Jurkat, Clone E6-1 (cell line): ENCODE results near the gene ECI2.
"Not testable (repeated sequence)": the region's sequence is repeated elsewhere in the genome, so short reads cannot be mapped to it uniquely, and the experiment has no call there.

ENCODE experiments used
- DNase-seq: peaks from one replicate; pipeline ENCODE4 v3.0.0-alpha.2; 2011; ENCODE audit warnings: low read depth, low spot score
- H3K4me3 ChIP-seq: 2 replicates; pipeline ENCODE4 v1.5.1; 2011; ENCODE audit warnings: mild to moderate bottlenecking, low read length, control low read depth, moderate library complexity

Gene ECI2

DNA sequence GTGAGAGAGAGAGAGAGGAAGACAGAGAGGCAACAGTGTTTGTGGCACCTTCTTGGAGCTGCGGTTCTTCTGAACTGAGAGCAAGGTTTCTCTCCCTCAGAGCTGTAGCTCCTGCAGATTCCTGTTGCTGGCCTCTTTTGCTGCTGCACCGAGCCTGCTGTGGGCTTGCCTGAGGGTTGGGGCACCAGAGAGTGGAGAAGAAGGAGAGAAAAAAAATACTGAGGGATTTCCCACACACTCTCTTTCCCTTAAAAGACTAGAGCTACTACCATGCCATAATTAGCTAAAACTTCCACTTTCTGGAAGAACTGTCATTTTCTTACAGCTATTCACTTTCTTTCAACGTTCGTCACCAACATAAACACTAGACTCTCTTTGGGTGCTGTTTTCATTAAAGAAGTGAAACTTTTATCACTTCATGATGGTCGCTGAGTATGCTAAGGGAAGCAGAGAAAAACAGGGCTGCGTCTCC lies 18.2 kb upstream of the ECI2 start:
- H3K4me3 ChIP-seq, result no peak overlapping the region
- peak; percentile 46 for DNase-seq

DNA sequence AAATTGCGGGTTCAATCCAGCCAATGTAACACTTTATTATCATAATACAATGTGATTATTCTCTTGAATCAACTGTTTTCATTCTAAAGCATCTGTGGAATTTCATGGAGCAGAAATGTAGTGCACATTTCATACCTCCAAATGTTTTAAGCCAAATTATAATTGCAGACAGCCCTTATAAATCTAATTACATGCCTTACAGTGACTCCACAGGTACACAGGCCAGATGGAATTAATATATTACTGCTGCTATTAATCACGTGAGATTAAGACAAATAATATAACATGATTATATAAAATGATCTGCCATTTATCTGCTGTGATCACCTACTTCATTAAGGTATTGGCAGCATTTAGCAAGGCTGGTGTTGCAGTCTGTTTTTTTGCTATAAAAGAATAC lies 9.7 kb upstream of the ECI2 start:
- H3K4me3 ChIP-seq, result no peak overlapping the region
- no peak for DNase-seq

DNA sequence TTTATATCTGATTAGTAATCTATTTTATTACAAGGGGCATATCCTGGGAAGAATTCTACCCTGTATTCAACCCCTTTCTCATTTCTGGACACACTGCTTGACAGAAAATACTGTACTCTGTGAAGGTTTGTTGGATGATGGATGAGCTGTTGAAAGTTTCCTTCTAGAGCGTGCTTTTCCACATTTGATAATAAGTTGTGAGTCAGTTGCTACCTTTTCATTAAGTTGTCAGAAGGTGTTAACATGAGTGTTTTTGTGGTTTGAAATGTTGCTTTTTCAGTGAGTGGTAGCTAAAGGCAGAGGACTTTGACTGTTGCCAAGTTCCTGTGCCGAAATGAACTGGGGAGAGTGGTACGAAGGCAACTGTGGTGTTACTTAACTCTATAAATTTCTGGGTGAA lies 3.9 kb upstream of the ECI2 start:
- no peak for DNase-seq
- no peak overlapping the region for H3K4me3 ChIP-seq

DNA sequence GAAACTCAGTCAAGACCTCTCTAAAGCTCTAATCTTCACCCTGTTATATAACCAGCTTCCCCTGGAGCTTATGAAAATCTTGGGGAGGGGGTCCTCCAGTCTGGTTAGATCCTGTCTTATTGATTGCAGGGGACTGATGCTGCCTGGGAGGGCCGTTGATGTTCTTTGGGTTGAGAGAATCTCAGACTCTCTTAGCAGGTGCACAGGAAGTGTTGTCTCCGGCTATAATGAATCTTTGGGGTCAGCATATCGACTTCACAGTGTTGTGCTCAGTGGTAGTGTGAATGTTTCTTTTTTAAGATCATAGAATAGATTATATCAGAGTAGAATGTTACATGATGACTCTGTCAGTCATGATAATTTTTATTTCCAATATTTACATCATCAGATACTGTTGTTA lies 2.8 kb upstream of the ECI2 start:
- DNase-seq, result peak; percentile 44
- no peak overlapping the region for H3K4me3 ChIP-seq

DNA sequence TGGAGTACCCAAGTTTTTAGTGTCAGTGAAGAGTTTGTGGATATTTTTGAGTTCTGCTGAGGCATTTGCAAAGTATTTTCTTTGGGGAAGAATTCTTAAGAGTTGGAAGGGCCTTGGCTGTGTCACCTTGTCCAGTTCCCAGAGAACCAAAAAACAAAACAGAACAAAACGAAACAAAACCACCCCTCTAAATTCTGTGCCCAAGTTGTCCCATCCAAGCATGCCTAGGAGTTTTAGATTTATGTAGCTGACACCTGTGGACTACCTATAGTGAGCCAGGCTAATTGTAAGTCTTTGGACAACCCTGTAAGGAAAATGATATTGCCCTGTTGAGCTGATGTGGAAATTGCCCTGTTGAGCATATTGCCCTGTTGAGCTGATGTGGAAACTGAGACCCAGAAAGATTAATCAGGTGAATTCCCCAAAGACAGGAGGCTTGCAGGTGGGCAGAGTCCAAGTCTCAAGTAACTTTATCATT lies 1.0 kb upstream of the ECI2 start:
- H3K4me3 ChIP-seq, result peak overlapping the region; percentile 56
- no peak for DNase-seq

DNA sequence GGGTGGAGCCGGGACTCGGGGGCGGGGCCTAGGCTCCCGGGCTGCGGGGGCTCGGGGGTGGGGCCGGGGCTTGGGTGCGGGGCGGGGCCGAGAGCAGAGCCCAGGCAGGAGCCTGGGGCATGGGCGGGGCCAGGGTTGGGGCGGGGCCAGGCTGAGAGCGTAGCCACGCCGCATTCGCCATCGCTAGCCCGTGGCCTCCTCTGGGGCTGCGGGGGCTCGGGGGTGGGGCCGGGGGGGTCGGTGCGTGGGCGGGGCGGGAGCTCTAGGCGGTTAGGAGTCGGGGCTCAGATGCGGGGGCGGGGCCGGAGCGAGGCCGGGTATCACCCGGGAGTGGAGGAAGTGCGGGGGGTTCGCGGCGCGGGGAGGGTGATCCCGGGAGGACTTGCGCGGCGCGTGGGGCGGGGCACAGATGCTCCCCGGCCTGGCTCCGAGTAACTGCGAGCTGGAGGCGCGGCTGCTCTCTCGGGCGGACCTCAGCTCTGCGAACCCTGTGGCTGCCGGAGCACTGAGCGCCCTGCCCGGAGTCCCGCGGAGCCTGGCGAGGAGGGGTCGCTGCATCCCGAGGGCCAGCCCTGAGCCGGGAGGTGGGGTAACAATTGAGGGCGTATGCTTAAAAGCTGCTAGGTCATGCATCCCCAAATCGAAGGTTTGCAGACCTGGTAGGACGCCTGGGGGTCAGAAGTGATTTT lies 434 bp upstream of the ECI2 start:
- H3K4me3 ChIP-seq, result peak overlapping the region; percentile 56
- DNase-seq, result peak; percentile 83

DNA sequence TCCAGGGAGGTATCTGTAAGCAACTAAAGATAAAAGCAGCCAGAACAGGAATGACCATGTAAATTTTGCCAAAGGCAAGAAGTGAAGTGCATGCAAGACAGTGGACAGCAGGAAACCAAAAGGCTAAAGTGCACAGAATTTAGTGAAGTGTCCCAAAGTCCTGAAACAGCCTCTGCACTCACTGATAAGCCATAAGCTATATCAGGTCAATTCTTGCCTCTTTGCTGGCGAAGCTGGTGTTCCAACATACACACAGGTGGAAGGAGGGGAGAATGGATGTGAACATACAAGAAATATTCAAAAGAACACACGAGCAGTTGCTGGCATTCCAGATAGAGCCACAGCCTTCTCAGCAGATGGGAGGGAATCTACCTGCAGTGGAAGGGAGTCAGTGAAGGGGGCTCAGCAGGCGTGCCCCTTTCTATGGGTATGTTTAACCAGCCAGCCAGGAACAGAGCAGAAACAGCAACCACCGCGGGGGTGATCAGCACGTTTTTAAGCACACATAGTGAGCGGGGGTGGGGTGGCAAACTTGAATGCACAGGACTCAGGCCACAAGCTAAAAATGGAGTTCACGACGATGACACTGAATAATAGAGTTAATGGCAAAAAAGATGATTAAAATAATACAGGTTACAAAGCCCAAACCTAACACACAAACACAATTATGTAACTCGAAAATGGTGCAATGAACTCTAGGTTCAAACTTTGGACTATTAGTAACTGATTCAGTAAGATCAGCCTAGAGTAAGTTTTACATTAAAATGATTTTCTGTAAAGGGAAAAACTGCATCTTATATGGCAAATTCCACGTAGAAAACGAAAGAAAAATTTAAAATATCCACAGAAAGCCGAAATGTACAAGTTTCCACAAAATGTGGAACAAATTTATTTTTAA lies 1.2 kb downstream of the ECI2 start:
- DNase-seq, result peak; percentile 54
- H3K4me3 ChIP-seq, result peak overlapping the region; percentile 81

DNA sequence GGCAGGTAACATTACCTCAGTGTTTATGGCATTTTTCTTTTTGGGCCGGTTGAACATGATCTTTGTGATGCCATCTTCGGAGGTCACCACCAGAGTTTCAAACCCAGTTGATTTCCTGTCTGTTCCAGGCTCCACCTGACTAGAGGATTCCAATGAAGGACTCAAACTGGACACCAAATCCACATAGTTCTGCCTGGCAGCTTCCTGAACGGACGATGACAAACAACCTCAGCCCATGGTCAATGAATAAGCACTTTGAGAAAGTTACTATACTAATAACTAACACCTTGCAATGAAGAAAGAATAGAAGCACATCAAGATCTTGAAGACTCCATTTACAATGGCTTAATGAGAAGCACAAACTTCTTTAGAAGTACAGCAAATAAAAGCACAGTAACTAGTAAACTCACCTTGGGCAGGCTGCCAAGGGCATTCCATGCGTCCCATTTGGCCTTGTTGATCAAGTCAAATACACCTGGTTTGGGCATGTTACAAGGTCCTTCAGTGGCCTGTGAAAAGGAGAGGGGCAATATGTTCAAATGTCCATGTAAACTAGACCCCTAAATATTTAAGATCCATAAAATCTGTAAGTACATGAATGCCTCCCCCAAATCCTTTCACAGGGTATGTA lies 4.9 kb downstream of the ECI2 start:
- no peak for DNase-seq
- no peak overlapping the region for H3K4me3 ChIP-seq

DNA sequence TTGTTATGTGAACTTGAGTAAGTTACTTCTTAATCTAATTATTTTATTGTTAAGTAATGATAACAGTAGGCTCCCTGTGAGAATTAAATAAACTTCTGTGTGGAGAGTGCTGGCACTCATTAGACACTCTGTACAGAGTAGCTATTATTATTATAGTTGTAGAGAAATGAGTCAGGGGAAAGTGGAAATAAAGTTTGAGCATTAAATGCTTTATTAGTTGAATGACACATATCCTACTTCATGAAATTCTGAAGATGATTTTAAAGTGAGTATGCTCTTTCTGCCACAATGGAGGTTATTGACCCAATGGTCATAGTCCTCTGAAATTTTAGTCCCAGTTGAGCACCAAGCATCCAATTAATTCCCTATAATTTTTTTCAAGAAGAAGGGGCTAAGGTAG lies 5.9 kb downstream of the ECI2 start:
- H3K4me3 ChIP-seq, result no peak overlapping the region
- DNase-seq, result no peak

DNA sequence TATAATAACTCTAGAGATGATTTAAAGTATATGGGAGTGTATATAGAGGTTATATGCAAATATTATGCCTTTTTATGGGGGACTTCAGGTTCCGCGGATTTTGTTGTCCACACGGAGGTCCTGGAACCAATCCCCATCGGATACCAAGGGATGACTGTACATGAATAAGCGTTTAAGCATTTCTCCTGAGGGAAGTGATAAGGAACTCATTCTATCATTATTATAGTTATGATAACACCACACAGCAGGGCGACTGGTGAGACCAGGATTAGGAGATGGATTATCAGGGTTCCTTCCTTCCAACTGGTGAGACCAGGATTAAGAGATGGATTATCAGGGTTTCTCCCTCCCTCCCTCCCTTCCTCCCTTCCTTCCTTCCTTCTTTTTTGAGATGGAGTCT lies 6.6 kb downstream of the ECI2 start:
- DNase-seq, result no peak
- no peak overlapping the region for H3K4me3 ChIP-seq

DNA sequence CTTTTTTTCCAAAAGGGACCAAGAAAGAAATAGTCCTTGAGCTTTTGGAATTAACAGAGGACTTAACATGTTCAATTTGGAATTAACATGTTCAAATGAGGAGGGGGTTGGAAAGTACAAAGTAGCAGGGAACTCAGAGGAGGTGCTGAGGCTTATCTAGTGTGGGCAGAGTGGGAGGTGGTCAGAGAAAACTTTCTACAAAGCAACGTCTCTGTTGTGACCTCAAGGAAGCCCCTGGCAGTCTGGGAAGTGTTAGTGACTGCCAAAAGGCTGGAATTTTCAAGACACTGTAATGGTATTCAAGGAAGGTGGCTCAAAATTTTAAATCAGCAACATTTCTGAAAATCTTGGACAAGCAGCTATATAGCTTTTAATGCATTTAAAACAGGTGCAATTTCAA lies 7.3 kb downstream of the ECI2 start:
- no peak overlapping the region for H3K4me3 ChIP-seq
- DNase-seq, result no peak

DNA sequence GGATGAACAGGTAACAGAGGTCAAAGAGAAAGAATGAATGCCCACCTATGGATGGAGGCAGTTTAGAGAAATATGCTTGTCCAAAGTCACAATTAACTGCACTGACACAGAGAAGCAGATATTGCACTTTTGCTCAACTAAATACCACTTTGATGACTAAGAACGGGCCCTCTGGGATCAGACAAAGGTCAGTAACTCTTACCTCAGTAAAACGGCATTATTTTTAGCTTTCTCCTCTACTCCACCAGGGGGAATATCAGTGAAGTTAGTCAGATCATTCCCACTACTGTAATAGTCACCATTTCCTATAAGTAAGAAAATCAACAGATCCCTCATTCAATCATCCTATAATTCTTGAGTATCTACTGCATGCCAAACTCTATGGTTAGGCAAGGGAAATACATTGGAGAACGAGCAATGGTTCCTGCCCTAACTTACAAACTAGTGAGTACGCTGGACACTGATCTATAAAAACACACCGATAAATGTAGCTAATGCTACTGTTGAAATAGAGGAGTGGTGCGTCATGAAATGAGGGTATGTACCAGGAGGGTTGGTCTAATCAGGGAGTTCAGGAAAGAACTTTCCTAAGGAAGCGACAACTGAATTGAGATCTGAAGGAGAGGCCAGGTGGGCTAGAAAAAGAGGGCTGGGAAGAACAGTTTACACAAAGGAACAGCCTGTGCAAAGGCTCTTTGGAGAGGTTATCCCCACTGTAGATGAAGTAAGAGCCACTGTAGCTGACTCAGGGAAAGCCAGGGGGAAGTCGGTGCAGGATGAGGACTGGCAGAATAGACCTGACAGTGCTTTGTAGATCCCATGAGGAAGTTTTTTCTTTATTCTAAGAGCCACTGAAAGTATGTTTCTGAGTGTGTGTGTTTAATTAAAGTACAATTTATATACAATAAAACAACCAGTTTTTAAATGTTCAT lies 9.2 kb downstream of the ECI2 start:
- no peak overlapping the region for H3K4me3 ChIP-seq
- no peak for DNase-seq

DNA sequence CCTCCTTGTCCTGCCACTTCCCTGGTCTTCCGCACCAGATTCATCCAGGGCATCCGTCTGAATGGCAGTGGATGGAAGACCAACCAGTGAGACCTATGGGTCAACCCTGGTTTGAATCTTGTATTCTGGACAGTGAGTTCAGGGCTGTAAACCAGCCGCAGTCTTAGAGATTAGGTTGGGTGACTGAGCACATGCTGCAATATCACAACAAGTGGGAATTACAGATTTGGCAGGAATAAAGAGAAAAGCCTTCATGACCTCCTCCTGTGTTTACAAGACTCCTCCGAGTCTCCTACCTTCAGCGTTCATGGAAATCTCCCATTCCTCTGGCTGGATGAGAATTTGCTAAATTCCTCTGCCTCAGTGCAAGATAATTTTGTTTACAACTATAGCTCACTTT lies 9.9 kb downstream of the ECI2 start:
- no peak for DNase-seq
- H3K4me3 ChIP-seq, result no peak overlapping the region

DNA sequence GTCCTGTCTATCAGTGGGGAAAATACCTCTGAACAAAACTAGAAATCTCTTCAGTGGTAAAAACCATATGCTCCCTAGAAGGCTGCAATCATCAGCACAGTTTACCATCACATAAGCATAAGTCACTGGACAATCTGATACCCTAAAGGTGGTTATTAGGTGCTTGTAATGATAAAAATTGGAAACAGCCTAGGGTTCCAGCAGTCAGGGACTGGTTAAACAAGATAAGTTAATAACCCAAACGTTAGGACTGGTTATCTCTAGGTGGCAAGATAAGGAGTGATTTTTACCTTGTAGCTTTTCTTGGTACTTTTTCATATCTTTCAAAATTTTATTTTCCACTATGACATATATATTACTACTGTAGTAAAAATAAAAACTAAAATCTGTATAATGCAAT lies 11.0 kb downstream of the ECI2 start:
- no peak for DNase-seq

DNA sequence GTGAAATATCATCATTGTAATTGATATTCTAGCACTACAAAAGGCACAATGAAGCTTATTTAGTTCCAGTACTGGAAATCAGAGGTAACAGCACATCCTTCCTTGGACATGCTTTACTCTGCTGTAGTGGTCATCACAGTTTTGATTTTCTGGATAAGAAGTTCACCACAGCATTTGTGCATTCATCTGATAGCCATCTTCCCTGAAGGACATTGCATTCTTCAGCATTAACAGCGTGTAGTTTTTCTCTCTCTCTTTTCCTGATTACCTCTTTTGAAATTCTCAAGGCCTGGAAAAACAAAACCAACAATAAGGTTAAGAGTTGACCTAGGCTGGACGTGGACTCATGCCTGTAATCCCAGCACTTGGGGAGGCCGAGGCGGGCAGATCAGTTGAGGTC lies 19.6 kb downstream of the ECI2 start:
- no peak for DNase-seq
- H3K4me3 ChIP-seq, result no peak overlapping the region

More for the DNA sequence above, 11.0 kb downstream of the ECI2 start:
- no peak overlapping the region for H3K4me3 ChIP-seq

DNA sequence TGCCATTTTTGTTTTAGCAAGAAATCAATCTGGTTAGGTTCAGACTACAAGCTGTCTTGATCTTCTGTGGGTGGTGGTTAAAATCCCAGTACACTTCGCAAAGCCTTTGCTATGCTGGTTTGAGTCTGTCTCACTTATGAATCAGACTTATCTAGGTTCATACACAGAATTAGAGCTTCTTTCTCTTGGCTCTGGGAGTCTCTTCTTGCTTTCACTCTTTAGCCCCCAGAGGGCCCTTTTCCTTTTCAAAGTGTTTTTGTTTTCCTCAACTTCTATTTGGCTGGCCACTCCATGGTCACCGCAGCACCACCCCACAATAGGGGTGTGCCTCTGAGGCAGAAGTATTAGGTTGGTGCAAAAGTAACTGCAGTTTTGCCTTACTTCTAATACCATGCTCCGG lies 21.3 kb downstream of the ECI2 start:
- H3K4me3 ChIP-seq, result no peak overlapping the region
- no peak for DNase-seq

DNA sequence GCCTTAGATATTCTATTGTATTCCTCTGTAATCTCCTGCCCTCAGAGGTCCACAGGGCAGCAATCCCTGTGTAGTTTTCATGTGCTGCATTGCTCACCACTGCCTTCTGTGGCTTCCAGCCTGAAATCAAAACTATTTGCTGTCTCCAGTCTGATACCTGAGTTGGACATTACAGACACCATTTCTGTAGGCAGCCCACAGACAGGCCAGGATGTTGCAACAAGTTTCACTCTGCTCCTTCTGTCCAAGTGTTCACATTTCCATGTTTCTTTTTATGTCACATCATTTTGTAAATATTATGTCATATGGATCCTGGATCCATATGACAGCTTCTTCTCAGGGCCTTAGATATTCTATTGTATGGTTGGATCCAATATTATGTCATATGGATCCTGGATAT lies 21.7 kb downstream of the ECI2 start:
- no peak for DNase-seq
- no peak overlapping the region for H3K4me3 ChIP-seq

DNA sequence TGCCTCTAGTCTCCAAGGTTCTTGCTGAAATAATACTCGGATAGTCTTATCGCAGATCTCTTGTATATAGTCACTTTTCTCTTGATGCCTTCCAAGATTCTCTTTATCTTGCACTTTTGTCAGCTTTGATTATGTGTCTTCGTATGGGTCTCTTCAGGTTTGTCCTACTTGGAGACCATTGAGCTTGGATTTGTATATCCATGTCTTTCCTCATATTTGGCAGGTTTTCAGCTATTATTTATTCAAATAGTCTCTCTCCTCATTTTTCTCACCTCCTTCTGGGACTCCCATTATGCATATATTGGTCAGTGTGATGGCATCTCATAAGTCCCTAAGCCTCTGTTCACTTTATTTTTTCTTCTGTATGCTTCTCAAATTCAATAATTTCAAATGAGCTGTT lies 23.0 kb downstream of the ECI2 start:
- DNase-seq, result no peak
- no peak overlapping the region for H3K4me3 ChIP-seq

DNA sequence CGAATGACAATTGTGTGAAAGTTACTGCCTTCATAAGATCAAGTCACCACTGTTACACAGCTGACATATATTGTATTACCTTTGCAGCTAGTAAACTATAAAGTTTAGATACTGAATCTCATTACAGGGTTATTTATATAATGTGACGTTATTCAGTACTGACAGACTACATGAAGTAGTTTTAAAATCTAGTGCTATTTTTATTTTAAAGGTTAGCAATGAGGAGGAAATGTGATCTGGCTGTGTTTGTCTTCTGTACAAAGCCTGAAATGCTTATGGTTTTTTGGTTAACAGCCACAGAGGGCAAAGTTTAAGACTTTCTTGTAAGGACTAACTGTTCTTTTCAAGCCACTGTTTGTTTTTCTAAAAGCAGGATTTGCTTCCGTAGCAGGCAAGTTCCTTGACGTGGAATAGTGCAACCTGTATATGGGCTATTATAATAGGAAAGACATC lies 26.0 kb downstream of the ECI2 start:
- not testable (repeated sequence) for H3K4me3 ChIP-seq, DNase-seq
